AG10803 (cell line): Measurements from ENCODE around the gene SSNA1.

ENCODE experiments used
- DNase-seq: peaks from one replicate; pipeline ENCODE4 v3.0.0; 2010; ENCODE audit warnings: low read depth
- H3K4me3 ChIP-seq: 2 replicates; pipeline ENCODE4 v1.5.1; 2011; ENCODE audit warnings: mild to moderate bottlenecking, low read length, control low read depth
- TF ChIP-seq, protein P1 (sequence below): conservative IDR thresholded peaks from 2 replicates; pipeline ENCODE4 v1.5.1; 2011; ENCODE audit warnings: mild to moderate bottlenecking, low read length, control low read depth, inconsistent platforms

Gene SSNA1, protein sequence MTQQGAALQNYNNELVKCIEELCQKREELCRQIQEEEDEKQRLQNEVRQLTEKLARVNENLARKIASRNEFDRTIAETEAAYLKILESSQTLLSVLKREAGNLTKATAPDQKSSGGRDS

DNA sequence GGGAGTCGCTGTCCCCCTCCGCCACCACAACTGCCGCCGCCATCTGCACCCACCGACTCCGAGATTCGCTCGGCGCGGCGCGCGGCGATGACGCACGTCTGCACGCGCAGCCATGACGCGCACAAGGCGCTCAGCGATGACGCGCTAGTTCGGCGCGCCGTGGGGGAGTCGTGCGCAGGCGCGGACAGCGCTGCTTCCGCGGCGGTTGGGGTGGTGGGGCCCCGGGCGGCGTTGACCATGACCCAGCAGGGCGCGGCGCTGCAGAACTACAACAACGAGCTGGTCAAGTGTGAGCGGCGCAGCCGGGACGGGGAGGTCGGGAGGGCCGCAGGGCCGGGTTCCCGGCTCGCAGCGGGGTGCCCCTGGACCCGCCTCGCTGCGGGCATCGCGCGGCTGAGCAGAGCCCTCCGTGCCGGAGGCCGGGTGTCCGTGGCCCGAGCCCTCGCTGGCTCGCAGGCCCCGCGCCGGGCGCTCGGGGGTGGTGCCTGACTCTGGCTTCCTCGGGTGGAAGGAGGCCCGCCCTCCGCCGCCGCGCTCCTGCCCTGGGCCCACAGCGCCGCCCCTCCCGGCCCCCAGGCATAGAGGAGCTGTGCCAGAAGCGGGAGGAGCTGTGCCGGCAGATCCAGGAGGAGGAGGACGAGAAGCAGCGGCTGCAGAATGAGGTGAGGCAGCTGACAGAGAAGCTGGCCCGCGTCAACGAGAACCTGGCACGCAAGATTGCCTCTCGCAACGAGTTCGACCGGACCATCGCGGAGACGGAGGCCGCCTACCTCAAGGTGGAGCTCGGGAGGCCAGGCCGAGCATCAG is at the start of gene SSNA1, which contains the start of gene ANAPC2:
Gene SSNA1, plus strand, starts transcription at position 187 of the 807 bp plus-strand sequence. Its CDS starts 51 bp downstream, at position 238.
Gene ANAPC2, minus strand, starts transcription at position 71 of the 807 bp plus-strand sequence. Its CDS starts 28 bp downstream, at position 43.
- peak within 1 kb of the TSS; percentile 96 for H3K4me3 ChIP-seq
- TF ChIP-seq, protein P1, sequence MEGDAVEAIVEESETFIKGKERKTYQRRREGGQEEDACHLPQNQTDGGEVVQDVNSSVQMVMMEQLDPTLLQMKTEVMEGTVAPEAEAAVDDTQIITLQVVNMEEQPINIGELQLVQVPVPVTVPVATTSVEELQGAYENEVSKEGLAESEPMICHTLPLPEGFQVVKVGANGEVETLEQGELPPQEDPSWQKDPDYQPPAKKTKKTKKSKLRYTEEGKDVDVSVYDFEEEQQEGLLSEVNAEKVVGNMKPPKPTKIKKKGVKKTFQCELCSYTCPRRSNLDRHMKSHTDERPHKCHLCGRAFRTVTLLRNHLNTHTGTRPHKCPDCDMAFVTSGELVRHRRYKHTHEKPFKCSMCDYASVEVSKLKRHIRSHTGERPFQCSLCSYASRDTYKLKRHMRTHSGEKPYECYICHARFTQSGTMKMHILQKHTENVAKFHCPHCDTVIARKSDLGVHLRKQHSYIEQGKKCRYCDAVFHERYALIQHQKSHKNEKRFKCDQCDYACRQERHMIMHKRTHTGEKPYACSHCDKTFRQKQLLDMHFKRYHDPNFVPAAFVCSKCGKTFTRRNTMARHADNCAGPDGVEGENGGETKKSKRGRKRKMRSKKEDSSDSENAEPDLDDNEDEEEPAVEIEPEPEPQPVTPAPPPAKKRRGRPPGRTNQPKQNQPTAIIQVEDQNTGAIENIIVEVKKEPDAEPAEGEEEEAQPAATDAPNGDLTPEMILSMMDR: peak; percentile 42
- peak; percentile 91 for DNase-seq

DNA sequence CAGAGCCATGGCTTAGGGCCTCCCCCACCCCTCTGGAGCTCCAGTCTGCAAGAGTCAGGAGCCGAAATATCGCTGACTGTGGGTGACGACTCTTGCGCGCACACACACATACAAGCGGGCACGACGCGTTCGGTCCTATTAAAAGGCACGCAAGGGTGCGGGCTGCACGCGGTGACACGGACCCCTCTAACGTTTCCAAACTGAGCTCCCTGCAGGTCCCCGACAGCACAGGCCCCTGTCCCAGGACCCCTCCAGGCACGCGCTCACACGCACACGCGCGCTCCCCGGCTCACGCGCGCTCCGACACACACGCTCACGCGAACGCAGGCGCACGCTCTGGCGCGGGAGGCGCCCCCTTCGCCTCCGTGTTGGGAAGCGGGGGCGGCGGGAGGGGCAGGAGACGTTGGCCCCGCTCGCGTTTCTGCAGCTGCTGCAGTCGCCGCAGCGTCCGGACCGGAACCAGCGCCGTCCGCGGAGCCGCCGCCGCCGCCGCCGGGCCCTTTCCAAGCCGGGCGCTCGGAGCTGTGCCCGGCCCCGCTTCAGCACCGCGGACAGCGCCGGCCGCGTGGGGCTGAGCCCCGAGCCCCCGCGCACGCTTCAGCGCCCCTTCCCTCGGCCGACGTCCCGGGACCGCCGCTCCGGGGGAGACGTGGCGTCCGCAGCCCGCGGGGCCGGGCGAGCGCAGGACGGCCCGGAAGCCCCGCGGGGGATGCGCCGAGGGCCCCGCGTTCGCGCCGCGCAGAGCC is 49.6 kb upstream of the SSNA1 start, which contains the start of gene GRIN1:
Gene GRIN1, plus strand, starts transcription at position 433 of the 746 bp plus-strand sequence. CDS start 333 bp downstream, outside the sequence.
- H3K4me3 ChIP-seq: no peak within 1 kb of the TSS
- TF ChIP-seq, protein P1: no peak
- peak; percentile 19 for DNase-seq

DNA sequence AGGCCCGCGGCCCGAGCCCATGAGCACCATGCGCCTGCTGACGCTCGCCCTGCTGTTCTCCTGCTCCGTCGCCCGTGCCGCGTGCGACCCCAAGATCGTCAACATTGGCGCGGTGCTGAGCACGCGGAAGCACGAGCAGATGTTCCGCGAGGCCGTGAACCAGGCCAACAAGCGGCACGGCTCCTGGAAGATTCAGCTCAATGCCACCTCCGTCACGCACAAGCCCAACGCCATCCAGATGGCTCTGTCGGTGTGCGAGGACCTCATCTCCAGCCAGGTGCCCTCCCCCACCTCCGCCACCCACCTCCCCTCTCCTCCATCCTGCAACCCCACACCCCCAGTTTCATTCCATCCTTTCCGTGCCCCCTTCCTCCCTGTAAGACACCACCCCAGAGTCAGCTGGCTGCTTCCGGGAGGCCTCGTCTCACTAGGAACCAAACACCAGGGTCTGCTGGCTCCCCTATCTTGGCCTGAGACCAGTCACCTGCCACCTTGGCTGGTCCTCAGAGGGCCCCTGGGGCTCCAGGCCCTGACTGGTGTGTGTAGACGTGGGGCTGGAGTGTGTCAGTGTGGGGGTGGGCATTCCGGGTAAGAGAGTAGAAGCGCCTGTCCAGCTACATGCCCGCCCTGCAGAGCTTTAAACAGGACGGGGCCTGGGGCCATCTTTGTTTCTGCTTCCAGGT is 48.9 kb upstream of the SSNA1 start:
- TF ChIP-seq, protein P1: no peak
- no peak for DNase-seq
- no peak overlapping the region for H3K4me3 ChIP-seq

DNA sequence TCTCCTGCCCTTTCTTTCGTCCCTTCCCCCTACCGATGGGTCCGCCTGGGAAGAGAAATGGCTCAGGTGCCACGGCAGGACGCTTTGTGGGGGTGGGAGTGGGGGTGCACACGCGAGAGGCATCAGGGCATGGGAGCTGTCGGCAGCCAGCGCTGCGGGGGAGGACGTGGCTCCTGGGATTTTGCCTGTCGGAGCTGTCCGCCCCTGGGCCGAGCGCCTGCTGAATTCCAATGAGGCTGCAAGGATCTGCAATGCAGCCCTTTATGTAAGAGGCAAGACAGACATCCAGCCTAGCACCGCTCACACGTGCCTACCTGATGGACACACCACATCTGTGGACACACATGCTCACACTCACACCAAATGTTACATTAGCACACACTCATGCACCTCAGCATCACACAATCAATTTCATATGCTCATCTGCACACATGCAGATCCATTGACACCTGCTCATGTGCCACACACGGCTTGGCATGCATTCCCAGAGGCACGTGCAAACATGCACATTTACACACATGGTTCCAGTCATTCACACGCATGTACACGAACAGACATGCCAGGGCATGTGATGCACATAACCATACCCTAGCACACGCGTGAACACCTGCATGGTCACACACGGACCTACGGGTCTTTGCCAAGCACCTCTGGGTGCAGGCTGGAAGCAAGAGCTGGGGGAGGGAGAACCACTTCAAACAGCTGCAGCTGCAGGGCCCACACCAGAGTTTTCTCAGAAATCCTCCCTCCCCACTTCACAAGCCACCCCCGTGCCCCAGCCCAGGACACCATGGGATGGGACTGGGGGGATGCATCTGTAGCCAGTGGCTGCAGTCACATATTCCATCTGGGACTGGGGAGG is 48.1 kb upstream of the SSNA1 start:
- DNase-seq: no peak
- no peak overlapping the region for H3K4me3 ChIP-seq
- TF ChIP-seq, protein P1: no peak

DNA sequence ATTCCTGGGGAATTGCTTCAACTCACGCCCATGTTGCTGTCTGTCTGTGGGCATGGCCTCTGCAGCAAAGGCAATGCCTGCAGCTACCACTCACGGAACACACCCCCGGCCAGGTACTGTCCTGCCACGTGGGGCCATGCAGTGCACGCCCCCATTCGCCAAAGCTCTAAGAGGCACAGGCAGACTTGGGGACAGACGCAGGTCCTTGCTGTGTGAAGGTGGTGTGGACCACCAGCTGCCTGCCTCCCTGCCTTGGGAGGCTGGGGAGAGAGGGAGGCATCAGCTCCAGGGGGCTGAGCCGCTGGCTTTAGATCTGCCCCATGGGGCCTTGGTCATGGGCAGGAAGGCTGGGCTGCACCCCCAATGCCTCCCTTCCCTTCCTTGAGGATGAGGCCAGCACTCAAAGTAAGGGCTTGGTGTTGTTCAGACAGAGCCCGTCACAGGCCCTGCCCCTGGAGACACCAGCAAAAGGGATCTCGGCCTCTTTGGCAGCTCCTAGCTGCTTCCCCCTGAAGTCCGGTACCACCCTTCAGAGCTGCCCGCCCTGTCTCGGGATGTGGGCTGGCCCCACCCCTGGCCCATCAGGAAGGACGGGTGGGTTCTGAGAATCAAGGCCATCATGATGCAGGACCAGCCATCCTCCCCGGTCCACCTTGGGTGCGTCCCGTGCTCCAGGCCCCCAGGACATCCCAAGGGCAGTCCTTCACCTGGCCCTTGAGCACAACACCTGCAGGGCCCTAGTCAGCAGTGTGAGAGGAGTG is 47.2 kb upstream of the SSNA1 start:
- TF ChIP-seq, protein P1: no peak

More for the DNA sequence above, 47.2 kb upstream of the SSNA1 start:
- no peak for DNase-seq
- no peak overlapping the region for H3K4me3 ChIP-seq
